ENCODE data around the gene CDH20.

DNA sequence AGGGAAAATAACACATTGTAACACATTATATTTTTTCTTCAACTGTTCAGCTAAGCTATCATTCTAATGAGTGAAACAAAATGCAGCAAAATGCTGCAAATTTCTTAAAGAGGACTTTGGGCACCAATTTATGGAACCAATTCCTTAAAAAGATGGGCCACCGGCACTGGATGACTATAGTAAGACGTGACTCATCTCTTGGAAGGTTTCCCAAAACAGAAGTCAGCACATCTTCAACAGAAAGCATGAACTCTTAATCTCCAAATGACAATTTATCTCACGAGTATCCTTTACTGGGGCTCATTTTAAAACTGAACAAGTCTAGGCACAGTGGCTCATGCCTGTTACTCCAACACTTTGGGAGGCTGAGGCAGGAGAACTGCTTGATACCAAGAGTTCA is 213.4 kb downstream of the CDH20 start:
- TF ChIP-seq, protein P1, sequence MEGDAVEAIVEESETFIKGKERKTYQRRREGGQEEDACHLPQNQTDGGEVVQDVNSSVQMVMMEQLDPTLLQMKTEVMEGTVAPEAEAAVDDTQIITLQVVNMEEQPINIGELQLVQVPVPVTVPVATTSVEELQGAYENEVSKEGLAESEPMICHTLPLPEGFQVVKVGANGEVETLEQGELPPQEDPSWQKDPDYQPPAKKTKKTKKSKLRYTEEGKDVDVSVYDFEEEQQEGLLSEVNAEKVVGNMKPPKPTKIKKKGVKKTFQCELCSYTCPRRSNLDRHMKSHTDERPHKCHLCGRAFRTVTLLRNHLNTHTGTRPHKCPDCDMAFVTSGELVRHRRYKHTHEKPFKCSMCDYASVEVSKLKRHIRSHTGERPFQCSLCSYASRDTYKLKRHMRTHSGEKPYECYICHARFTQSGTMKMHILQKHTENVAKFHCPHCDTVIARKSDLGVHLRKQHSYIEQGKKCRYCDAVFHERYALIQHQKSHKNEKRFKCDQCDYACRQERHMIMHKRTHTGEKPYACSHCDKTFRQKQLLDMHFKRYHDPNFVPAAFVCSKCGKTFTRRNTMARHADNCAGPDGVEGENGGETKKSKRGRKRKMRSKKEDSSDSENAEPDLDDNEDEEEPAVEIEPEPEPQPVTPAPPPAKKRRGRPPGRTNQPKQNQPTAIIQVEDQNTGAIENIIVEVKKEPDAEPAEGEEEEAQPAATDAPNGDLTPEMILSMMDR (conservative IDR thresholded peaks at IDR 0.05; ENCODE audit: low read length) = no peak
- TF ChIP-seq EZH2phosphoT487 (IDR thresholded peaks at IDR 0.05; ENCODE audit: borderline replicate concordance, low read depth, low read length) = no peak
